ENCODE data around the gene MYO1H.

- TF ChIP-seq PATZ1 (tag by site-specific recombination; IDR thresholded peaks at IDR 0.05), result no peak
- TF ChIP-seq ZNF398 (tag by site-specific recombination; IDR thresholded peaks at IDR 0.05), result no peak
- no peak for TF ChIP-seq ZNF561 (tag by site-specific recombination; IDR thresholded peaks at IDR 0.05; ENCODE audit: borderline replicate concordance)
- TF ChIP-seq CTCF (tag by site-specific recombination; IDR thresholded peaks at IDR 0.05), result no peak
- no peak for TF ChIP-seq AEBP2 (tag by site-specific recombination; IDR thresholded peaks at IDR 0.05; ENCODE audit: borderline replicate concordance)
- TF ChIP-seq GLI4 (tag by site-specific recombination; IDR thresholded peaks at IDR 0.05), result no peak
- no peak for TF ChIP-seq KLF7 (tag by site-specific recombination; IDR thresholded peaks at IDR 0.05; ENCODE audit: borderline replicate concordance)
- TF ChIP-seq PBX3 (CRISPR knock-in tag; IDR thresholded peaks at IDR 0.05), result no peak
- TF ChIP-seq KLF16 (tag by site-specific recombination; IDR thresholded peaks at IDR 0.05), result no peak
- TF ChIP-seq ZNF274 (IDR thresholded peaks at IDR 0.05; ENCODE audit: low read length), result no peak
- no peak for TF ChIP-seq ZNF274 (tag by site-specific recombination; IDR thresholded peaks at IDR 0.05; ENCODE audit: borderline replicate concordance)
- no peak for TF ChIP-seq BCL11A (tag by site-specific recombination; IDR thresholded peaks at IDR 0.05; ENCODE audit: low read depth)
- no peak for TF ChIP-seq SP2 (tag by site-specific recombination; IDR thresholded peaks at IDR 0.05)
Observed at GRCh38 chr12:109461049-109461845, 113.5 kb downstream of the MYO1H start.
